AG09309 (cell line): ENCODE results near the gene PPP1R13L.

Experiments
- DNase-seq: peaks from one replicate; pipeline ENCODE4 v3.0.0-alpha.2; 2010; ENCODE audit warnings: low read depth
- H3K4me3 ChIP-seq: 2 replicates; pipeline ENCODE4 v1.5.1; 2011; ENCODE audit warnings: mild to moderate bottlenecking, low read depth, low read length, moderate library complexity; ENCODE audit not compliant: control insufficient read depth
- CTCF ChIP-seq: IDR thresholded peaks from 2 replicates; pipeline ENCODE4 v1.5.1; 2011; ENCODE audit warnings: mild to moderate bottlenecking, low read depth, low read length, inconsistent platforms; ENCODE audit not compliant: insufficient read depth, control insufficient read depth; ENCODE audit errors: missing control alignments

PPP1R13L gene

DNA sequence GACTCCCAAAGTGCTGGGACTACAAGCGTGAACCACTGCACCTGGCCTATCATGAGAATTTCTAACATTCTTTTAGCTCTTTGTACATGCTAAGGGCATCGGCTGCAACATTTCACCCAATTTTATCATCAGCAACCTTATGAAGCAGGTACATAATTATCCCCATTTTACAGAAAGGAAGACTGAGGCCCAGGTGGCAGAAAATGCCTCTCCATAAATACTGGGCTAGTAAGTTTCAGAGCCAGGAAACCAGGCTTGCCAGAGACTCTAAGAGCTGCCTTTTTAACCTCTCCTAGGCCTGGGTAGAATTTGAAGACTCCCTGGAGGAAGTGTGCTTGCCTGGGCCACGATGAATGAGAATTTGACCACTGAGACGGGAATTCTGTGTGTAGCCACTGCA lies 36.7 kb downstream of the PPP1R13L start:
- TF ChIP-seq CTCF = no peak
- no peak for DNase-seq
- no peak overlapping the region for H3K4me3 ChIP-seq

DNA sequence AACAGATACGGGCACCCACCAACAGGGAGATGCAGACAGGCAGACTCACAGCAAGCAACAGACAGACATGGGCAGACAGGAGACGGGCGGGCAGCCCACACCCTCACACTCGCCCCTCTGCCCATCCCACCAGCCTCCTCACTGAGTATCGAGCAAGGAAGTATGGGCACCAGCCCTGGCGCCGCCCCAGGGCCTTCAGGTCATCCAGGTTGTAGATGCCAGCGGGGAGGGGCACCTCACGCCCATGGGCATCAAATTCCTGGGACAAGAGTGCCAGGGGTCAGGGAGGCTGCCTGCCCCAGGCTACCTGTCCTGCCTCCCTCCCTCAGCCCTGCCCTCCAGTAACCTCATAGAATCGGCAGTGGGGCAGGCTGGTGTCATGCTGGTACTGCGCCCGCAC lies 40.2 kb downstream of the PPP1R13L start:
- no peak for TF ChIP-seq CTCF
- no peak for DNase-seq
- no peak overlapping the region for H3K4me3 ChIP-seq

DNA sequence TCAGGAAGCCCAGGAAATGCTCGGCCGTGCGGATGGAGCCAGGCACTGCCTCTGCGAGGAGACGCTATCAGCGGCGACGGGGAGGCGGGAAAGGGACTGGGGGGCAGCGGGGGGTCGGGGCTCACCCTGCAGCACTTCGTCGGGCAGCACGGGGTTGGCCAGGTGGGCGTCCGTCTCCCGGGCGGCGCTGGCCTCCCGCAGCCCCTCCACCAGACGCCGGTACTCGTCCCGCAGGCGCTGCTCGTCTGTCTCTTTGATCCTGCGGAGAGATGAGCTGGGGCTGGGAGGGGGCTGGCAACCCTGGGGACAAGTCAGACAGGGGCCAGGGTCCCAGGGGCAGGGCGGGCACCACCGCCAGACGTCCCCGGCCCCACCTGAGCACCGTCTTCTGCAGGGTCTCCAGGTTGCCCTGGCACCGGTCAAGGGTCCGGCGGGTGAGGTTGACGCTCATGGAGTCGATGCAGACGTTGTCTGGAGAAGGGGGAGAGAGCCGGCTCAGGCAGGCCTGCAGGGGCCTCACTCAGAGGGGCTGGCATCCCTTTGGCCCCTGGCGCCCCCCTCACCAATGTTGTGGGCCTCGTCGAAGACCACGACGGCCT lies 40.9 kb downstream of the PPP1R13L start:
- no peak for TF ChIP-seq CTCF
- DNase-seq = no peak
- H3K4me3 ChIP-seq = no peak overlapping the region

DNA sequence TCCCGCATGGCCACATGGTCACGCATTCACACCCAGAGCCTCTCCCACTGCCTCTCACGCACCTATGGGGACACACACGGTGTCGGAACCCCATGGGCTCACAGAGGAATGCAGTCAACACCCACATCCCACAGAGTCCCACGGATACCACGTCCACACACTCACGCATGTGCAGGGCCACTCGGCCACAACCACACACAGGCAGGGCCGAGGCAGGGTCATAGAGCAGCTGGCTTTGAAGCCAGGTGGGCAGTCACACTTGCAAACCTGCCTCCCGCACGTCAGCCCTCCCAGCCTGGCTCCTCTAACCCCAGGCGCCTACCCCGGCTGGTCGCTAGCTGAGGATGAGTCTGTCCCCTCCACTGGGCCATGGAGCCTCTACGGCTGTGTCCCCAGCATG lies 42.6 kb downstream of the PPP1R13L start:
- TF ChIP-seq CTCF = no peak
- DNase-seq = no peak
- H3K4me3 ChIP-seq = no peak overlapping the region

DNA sequence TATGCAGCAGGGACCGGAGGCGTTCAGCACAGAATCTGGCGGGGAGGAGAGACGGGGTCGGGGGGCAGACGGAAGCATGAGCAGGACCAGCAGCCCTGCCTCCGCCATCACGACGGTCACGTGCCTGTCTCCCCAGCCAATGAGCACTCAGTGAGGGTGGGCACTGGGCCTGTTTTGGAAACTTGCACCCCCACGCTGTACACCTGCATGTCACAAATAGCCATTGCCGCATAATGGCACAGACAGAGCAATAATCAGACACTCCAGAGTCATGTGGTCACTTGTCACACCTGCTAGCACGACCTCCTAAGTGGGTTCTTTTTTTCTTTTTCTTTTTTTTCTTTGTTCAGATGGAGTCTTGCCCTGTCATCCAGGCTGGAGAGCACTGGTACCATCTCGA lies 43.3 kb downstream of the PPP1R13L start:
- no peak for TF ChIP-seq CTCF
- no peak overlapping the region for H3K4me3 ChIP-seq
- no peak for DNase-seq

DNA sequence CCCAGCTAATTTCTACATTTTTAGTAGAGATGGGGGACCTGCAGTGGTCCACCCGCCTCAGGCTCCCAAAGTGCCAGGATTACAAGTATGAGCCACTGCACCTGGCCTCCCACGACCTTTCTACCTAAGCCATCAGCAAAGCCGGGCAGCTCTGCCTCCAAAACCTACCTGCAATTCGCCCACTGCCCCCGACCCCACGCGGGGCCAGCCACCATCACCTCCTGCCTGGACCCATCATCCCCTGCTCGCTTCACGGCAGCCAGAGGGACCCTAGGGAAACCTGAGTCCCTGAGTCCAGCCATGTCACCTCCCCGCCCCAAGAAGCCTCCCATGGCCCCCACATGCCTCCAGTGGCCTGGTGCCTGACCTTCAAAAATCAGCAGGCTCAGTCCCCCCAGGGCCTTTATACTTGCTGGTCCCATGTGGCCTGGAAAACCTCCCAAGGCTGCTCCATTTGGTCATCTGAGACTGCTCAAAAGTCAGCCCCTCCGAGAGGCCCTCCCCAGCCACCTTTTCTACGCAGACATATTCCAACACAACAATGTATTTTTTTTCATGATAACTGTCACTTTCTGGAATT lies 46.6 kb downstream of the PPP1R13L start:
- DNase-seq = no peak
- H3K4me3 ChIP-seq = no peak overlapping the region
- no peak for TF ChIP-seq CTCF
